ENCODE results near the gene NUDT16L1.

DNA sequence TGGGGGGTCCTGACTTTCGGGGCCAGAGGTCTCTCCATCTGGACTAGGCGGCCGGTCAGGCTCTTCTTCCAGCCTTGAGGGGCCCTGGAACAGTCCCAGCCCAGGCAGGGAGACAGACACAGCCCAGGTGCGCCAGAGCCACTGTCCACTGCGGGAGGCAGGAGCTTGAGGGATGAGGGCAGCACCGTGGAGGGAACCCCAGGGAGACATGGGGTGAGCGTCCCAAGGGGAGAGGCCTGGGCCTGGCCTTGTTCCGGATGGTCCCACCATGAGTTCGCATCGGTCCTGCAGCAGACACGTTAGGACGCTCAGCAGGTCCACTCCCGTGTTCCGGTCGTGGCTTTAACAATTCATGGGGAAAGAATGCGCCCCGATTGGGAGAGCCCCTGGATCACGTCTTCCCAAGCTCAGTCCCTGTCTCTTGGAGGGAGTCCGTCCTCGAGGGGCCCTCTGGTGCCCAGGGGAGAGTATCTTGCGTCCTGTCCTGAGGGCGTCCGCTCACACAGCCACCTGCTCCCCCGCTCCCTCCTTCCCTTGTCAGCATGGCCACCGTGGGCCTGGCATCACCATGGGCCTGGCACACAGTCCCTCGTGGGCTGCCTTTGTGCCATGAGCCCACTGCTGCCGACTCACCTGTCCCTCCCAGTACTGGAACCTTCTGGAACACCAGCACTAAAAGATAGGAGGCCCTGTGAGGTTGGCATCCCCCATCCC lies 6.7 kb upstream of the NUDT16L1 start:
- TF ChIP-seq POLR2A (IDR thresholded peaks at IDR 0.05; ENCODE audit: low read depth, low read length) (no peak), POLR2AphosphoS5 (IDR thresholded peaks at IDR 0.05; ENCODE audit: low read depth, low read length) (no peak)

All from GM12892 (cell line).